H1 (cell line): ENCODE measurements around the gene GNAQ. TPM values are rescaled to one million over a fixed set of nuclear protein-coding genes. Genes with fewer than 3 reads are reported as not detected.

Experiments
- CTCF ChIA-PET: fragments of 300-600 bp; sonication (Branson Sonifier 250); formaldehyde crosslinking; loops from one replicate; lab custom pipeline; 2021; ENCODE audit not compliant: partially characterized antibody; lab: Charles Lee
- POLR2A ChIA-PET: fragments of 300-600 bp; sonication (Branson Sonifier 250); formaldehyde crosslinking; loops from one replicate; lab custom pipeline; 2021; ENCODE audit warnings: inconsistent platforms; ENCODE audit not compliant: partially characterized antibody; lab: Charles Lee
- DNase-seq, 2 experiments: peaks; one replicate each; pipeline versions ENCODE4 v3.0.0 to v3.0.0-alpha.2; 2010 to 2022; ENCODE audit warnings: low spot score in 2 of 2, low read depth in 1 of 2, mixed read lengths in 1 of 2
- FAIRE-seq: peaks from 2 replicates; lab custom pipeline; 2011; peaks lifted over from hg19 to GRCh38; lab: Jason Lieb, UNC
- H2AFZ ChIP-seq: 2 replicates; pipeline ENCODE4 v1.8.1; 2012; ENCODE audit warnings: low read length, inconsistent platforms
- H2AK5ac ChIP-seq: 2 replicates; pipeline ENCODE4 v1.6.1; 2013; ENCODE audit warnings: low read depth, low read length
- H2BK120ac ChIP-seq: replicated peaks from 2 replicates; pipeline ENCODE3; 2013; ENCODE audit warnings: low read depth, low read length, inconsistent platforms
- H2BK12ac ChIP-seq: 2 replicates; pipeline ENCODE4 v1.6.1; 2013; ENCODE audit warnings: low read depth, low read length
- H2BK15ac ChIP-seq: 2 replicates; pipeline ENCODE4 v1.6.1; 2013; ENCODE audit warnings: low read length
- H2BK20ac ChIP-seq: 2 replicates; pipeline ENCODE4 v1.6.1; 2013; ENCODE audit warnings: low read length
- H2BK5ac ChIP-seq: 2 replicates; pipeline ENCODE4 v1.6.1; 2013; ENCODE audit warnings: low read depth, low read length
- H3K14ac ChIP-seq: 2 replicates; pipeline ENCODE4 v1.6.1; 2013; ENCODE audit warnings: inconsistent platforms; ENCODE audit not compliant: insufficient read length
- H3K18ac ChIP-seq: 2 replicates; pipeline ENCODE4 v1.6.1; 2013; ENCODE audit warnings: low read length; ENCODE audit errors: extremely low read depth
- H3K23ac ChIP-seq: 2 replicates; pipeline ENCODE4 v1.6.1; 2013; ENCODE audit warnings: inconsistent platforms; ENCODE audit not compliant: insufficient read length
- H3K23me2 ChIP-seq: 2 replicates; pipeline ENCODE4 v1.6.1; 2013; ENCODE audit warnings: low read depth, low read length
- H3K27ac ChIP-seq: 2 replicates; pipeline ENCODE4 v1.6.1; 2011; ENCODE audit warnings: low read depth, low read length, inconsistent platforms
- H3K27me3 ChIP-seq, 4 experiments: replicated peaks in 1 of 4; 1 replicate in 1 of 4; 2 replicates in 3 of 4; pipeline versions ENCODE4 v1.6.1 to v1.8.1; 2011 to 2013; ENCODE audit warnings: low read length in 3 of 4, mild to moderate bottlenecking in 3 of 4, inconsistent platforms in 2 of 4, mixed read lengths in 2 of 4, moderate library complexity in 1 of 4; ENCODE audit not compliant: control insufficient read depth in 3 of 4, insufficient read depth in 3 of 4; ENCODE audit errors: extremely low read depth in 1 of 4
- H3K36me3 ChIP-seq, 4 experiments: 2 replicates each; pipeline versions ENCODE4 v1.6.1 to v1.8.1; 2011 to 2013; ENCODE audit warnings: mild to moderate bottlenecking in 4 of 4, low read length in 3 of 4, moderate library complexity in 2 of 4, control low read depth in 1 of 4, inconsistent platforms in 1 of 4; ENCODE audit not compliant: insufficient read depth in 4 of 4, control insufficient read depth in 2 of 4
- H3K4ac ChIP-seq: replicated peaks from 2 replicates; pipeline ENCODE3; 2013; ENCODE audit warnings: low read length, low read depth, mixed read lengths, inconsistent platforms; ENCODE audit not compliant: insufficient read length
- H3K4me1 ChIP-seq, 4 experiments: replicated peaks in 1 of 4; 1 replicate in 1 of 4; 2 replicates in 3 of 4; pipeline versions ENCODE4 v1.6.1 to v1.8.1; 2011 to 2013; ENCODE audit warnings: low read length in 3 of 4, inconsistent platforms in 2 of 4, mixed read lengths in 1 of 4; ENCODE audit not compliant: insufficient read depth in 4 of 4, control insufficient read depth in 3 of 4
- H3K4me2 ChIP-seq, 2 experiments: 2 replicates each; pipeline versions ENCODE4 v1.6.1 to v1.8.1; 2011 to 2013; ENCODE audit warnings: low read depth in 2 of 2, low read length in 2 of 2, control low read depth in 1 of 2, inconsistent platforms in 1 of 2, mild to moderate bottlenecking in 1 of 2; ENCODE audit not compliant: insufficient read depth in 1 of 2
- H3K4me3 ChIP-seq, 4 experiments: fragments of 200-600, 300-600 bp in 1 of 4; sonication (generic), shearing (Covaris generic), sonication (Bioruptor Twin) in 1 of 4; 2 replicates each; pipeline versions ENCODE4 v1.5.1 to v1.8.1; 2011 to 2016; ENCODE audit warnings: low read length in 4 of 4, low read depth in 3 of 4, control low read depth in 2 of 4, inconsistent platforms in 2 of 4, mild to moderate bottlenecking in 2 of 4, mixed read lengths in 1 of 4, moderate library complexity in 1 of 4; ENCODE audit not compliant: insufficient read depth in 2 of 4; ENCODE audit errors: extremely low read depth in 1 of 4
- H3K56ac ChIP-seq: replicated peaks from 2 replicates; pipeline ENCODE3; 2013; ENCODE audit warnings: low read depth, mild to moderate bottlenecking, mixed read lengths, low read length, inconsistent platforms; ENCODE audit not compliant: insufficient read length
- H3K79me1 ChIP-seq: 2 replicates; pipeline ENCODE4 v1.6.1; 2013; ENCODE audit warnings: low read depth, low read length, control low read depth
- H3K79me2 ChIP-seq, 2 experiments: 2 replicates each; pipeline versions ENCODE4 v1.6.1 to v1.8.1; 2012 to 2013; ENCODE audit warnings: low read length in 2 of 2, mild to moderate bottlenecking in 2 of 2, inconsistent platforms in 1 of 2; ENCODE audit not compliant: insufficient read depth in 2 of 2, control insufficient read depth in 1 of 2
- H3K9ac ChIP-seq, 4 experiments: replicated peaks in 1 of 4; 1 replicate in 1 of 4; 2 replicates in 3 of 4; pipeline versions ENCODE4 v1.6.1 to v1.8.1; 2011 to 2013; ENCODE audit warnings: low read depth in 3 of 4, low read length in 3 of 4, control low read depth in 2 of 4, mild to moderate bottlenecking in 2 of 4, moderate library complexity in 2 of 4, inconsistent platforms in 1 of 4; ENCODE audit errors: extremely low read depth in 1 of 4
- H3K9me3 ChIP-seq, 2 experiments: 2 replicates each; pipeline versions ENCODE4 v1.6.1 to v1.8.1; 2012 to 2013; ENCODE audit warnings: mild to moderate bottlenecking in 2 of 2, moderate library complexity in 2 of 2, control low read depth in 1 of 2, inconsistent platforms in 1 of 2, low read depth in 1 of 2, low read length in 1 of 2, mixed read lengths in 1 of 2; ENCODE audit not compliant: insufficient read depth in 2 of 2
- H4K20me1 ChIP-seq, 2 experiments: replicated peaks in 1 of 2; 2 replicates each; pipeline versions ENCODE3 to v1.8.1; 2011 to 2013; ENCODE audit warnings: inconsistent platforms in 2 of 2, low read length in 2 of 2, mild to moderate bottlenecking in 1 of 2; ENCODE audit not compliant: insufficient read depth in 2 of 2, control insufficient read depth in 1 of 2
- H4K5ac ChIP-seq: 2 replicates; pipeline ENCODE4 v1.6.1; 2013; ENCODE audit warnings: low read length, low read depth, mixed read lengths, inconsistent platforms; ENCODE audit not compliant: insufficient read length
- H4K8ac ChIP-seq: 2 replicates; pipeline ENCODE4 v1.8.0; 2013; ENCODE audit warnings: mild to moderate bottlenecking, moderate library complexity, low read length, inconsistent platforms; ENCODE audit not compliant: insufficient read depth; ENCODE audit errors: extremely low read depth
- H4K91ac ChIP-seq: replicated peaks from 2 replicates; pipeline ENCODE3; 2013; ENCODE audit warnings: low read length, mixed read lengths, inconsistent platforms; ENCODE audit not compliant: insufficient read length
- EZH2 ChIP-seq: fragments of 200-600 bp; sonication (generic); IDR thresholded peaks from 2 replicates; pipeline ENCODE4 v1.7.1; 2012; ENCODE audit warnings: low read depth, mild to moderate bottlenecking, moderate library complexity, low read length, inconsistent platforms; ENCODE audit not compliant: severe bottlenecking
- GABPA ChIP-seq: IDR thresholded peaks from 2 replicates; pipeline ENCODE4 v1.6.1; 2011; ENCODE audit warnings: mild to moderate bottlenecking, low read length, moderate library complexity, borderline replicate concordance; ENCODE audit not compliant: insufficient read depth
- HDAC6 ChIP-seq: IDR thresholded peaks from one replicate; pipeline ENCODE4 v1.7.1; 2012; ENCODE audit warnings: low read depth, mild to moderate bottlenecking, inconsistent platforms, low read length, moderate library complexity
- KDM5A ChIP-seq: fragments of 200-600 bp; IDR thresholded peaks from 2 replicates; pipeline ENCODE4 v1.7.1; 2012; ENCODE audit warnings: mild to moderate bottlenecking, low read length, inconsistent platforms, mixed read lengths
- POLR2A ChIP-seq, 2 experiments: IDR thresholded peaks; 1 replicate in 1 of 2; 2 replicates in 1 of 2; pipeline ENCODE4 v1.6.1; 2011; ENCODE audit warnings: low read depth in 2 of 2, low read length in 2 of 2, mild to moderate bottlenecking in 2 of 2; ENCODE audit errors: control extremely low read depth in 1 of 2
- POLR2AphosphoS5 ChIP-seq: IDR thresholded peaks from 2 replicates; pipeline ENCODE4 v1.6.1; 2011; ENCODE audit warnings: low read depth, low read length
- RAD21 ChIP-seq, 2 experiments: IDR thresholded peaks in 1 of 2; conservative IDR thresholded peaks in 1 of 2; 2 replicates each; pipeline ENCODE4 v1.6.1; 2011; ENCODE audit warnings: low read depth in 2 of 2, low read length in 2 of 2, improper control_type of control experiment in 1 of 2, inconsistent platforms in 1 of 2, mild to moderate bottlenecking in 1 of 2, moderate library complexity in 1 of 2
- TAF1 ChIP-seq: IDR thresholded peaks from 2 replicates; pipeline ENCODE4 v1.6.1; 2011; ENCODE audit warnings: mild to moderate bottlenecking, low read depth, low read length
- ZNF274 ChIP-seq: IDR thresholded peaks from 2 replicates; pipeline ENCODE4 v1.7.0; 2012; ENCODE audit warnings: low read length, borderline replicate concordance; ENCODE audit errors: extremely low read depth
- WGBS, 2 experiments: shearing (Covaris generic) in 1 of 2; methylation state at CpG; one replicate each; pipeline versions ENCODE4 v1.1.6 to v1.1.7; 2013 to 2015; ENCODE audit warnings: low lambda C conversion rate in 2 of 2, mixed read lengths in 2 of 2, inconsistent platforms in 1 of 2, low coverage in 1 of 2, missing lambda C conversion rate in 1 of 2; ENCODE audit not compliant: insufficient replicate concordance in 2 of 2, insufficient coverage in 1 of 2, insufficient read length in 1 of 2; ENCODE audit errors: extremely low coverage in 1 of 2, missing lambda C conversion rate in 1 of 2; 5-methylcytosine and 5-hydroxymethylcytosine counted together
- polyA plus RNA-seq, 7 experiments: library from polyadenylated mRNA; depleted of rRNA in 3 of 7; stranded (reverse) in 5 of 7; unstranded in 2 of 7; fragments of >200 nt in 5 of 7; fragments of 200-250 nt in 2 of 7; gene quantifications; 1 replicate in 5 of 7; 2 replicates in 1 of 7; 4 replicates in 1 of 7; pipeline versions ENCODE4 v1.2.1 to v1.2.3, GENCODE V29; 2011 to 2013; ENCODE audit warnings: missing spikeins in 2 of 7, mixed read lengths in 2 of 7
- total RNA-seq: library from RNA; stranded (reverse); fragmentation: NEBNext Ultra II Directional; extraction: Animal tissue kit (Norgen Biotek cat#: 25700); gene quantifications from 2 replicates; pipeline ENCODE4 v1.2.1, GENCODE V29; 2021
- TF ChIP-seq, protein P1 (sequence below), 3 experiments: IDR thresholded peaks; 1 replicate in 2 of 3; 2 replicates in 1 of 3; pipeline versions ENCODE4 v1.5.1 to v1.6.1; 2011; ENCODE audit warnings: low read length in 3 of 3, mild to moderate bottlenecking in 3 of 3, inconsistent platforms in 2 of 3, low read depth in 1 of 3, moderate library complexity in 1 of 3; ENCODE audit not compliant: insufficient read depth in 1 of 3; ENCODE audit errors: control extremely low read depth in 1 of 3

GNAQ gene
- total and polyA plus RNA-seq, 2 of the 8 experiments (the other 6 are each of a cell fraction or from before 2014, with no cell fraction given) = 22.8 to 63.8 TPM

DNA sequence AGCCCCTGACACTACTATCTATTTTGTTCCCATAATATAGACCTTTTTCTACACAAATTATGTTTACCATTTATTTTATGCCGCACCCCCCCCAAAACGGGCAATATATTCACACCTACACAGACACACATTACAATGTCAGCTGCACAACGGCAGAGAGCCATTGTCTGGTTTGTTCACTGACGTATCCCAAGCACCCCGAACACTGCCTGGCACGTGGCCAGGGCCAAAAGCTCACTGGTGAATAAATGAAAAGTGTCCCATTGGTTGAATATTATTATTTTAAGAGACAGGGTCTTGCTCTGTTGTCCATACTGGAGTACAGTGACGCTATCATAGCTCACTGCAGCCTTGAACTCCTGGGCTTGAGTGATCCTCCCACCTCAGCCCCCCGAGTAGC, 150.5 kb downstream of the GNAQ start:
- no peak for TF ChIP-seq POLR2AphosphoS5
- no peak for TF ChIP-seq EZH2
- TF ChIP-seq GABPA = no peak
- no peak for TF ChIP-seq KDM5A
- no peak for TF ChIP-seq POLR2A (IDR thresholded peaks at IDR 0.05; ENCODE audit: control extremely low read depth in 1 of 2, low read depth in 2 of 2, low read length in 2 of 2)
- no peak for TF ChIP-seq RAD21 (IDR thresholded peaks at IDR 0.05 in 1 of 2, conservative IDR thresholded peaks at IDR 0.05 in 1 of 2; ENCODE audit: low read depth in 2 of 2, low read length in 2 of 2)
- no peak for TF ChIP-seq TAF1
- TF ChIP-seq HDAC6 = no peak
- TF ChIP-seq, protein P1, sequence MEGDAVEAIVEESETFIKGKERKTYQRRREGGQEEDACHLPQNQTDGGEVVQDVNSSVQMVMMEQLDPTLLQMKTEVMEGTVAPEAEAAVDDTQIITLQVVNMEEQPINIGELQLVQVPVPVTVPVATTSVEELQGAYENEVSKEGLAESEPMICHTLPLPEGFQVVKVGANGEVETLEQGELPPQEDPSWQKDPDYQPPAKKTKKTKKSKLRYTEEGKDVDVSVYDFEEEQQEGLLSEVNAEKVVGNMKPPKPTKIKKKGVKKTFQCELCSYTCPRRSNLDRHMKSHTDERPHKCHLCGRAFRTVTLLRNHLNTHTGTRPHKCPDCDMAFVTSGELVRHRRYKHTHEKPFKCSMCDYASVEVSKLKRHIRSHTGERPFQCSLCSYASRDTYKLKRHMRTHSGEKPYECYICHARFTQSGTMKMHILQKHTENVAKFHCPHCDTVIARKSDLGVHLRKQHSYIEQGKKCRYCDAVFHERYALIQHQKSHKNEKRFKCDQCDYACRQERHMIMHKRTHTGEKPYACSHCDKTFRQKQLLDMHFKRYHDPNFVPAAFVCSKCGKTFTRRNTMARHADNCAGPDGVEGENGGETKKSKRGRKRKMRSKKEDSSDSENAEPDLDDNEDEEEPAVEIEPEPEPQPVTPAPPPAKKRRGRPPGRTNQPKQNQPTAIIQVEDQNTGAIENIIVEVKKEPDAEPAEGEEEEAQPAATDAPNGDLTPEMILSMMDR (IDR thresholded peaks at IDR 0.05; ENCODE audit: control extremely low read depth in 1 of 3, insufficient read depth in 1 of 3, low read depth in 1 of 3, low read length in 3 of 3) = no peak
- no peak for TF ChIP-seq ZNF274
- Histone ChIP-seq H3K56ac (no peak overlapping the region), H4K91ac (no peak overlapping the region), H3K36me3 (no peaks in the 10 kb centered on the region), H4K20me1 (no peaks in the 10 kb centered on the region), H3K4me3 (no peak overlapping the region), H2AFZ (no peak overlapping the region), H4K5ac (no peak overlapping the region), H2AK5ac (no peak overlapping the region), H3K18ac (no peak overlapping the region), H3K4me1 (peaks cover 3 to 6% (median 5%) of the 10 kb centered on the region in 4 experiments; a peak in 5 of 7 replicates), H3K4ac (no peak overlapping the region), H3K9me3 (no peaks in the 10 kb centered on the region), H2BK12ac (no peak overlapping the region), H2BK20ac (no peak overlapping the region), H3K27ac (no peak overlapping the region), H3K79me2 (peaks cover 0 to 12% of the 10 kb centered on the region in 2 experiments; a peak in 2 of 4 replicates), H2BK15ac (no peak overlapping the region), H3K14ac (no peak overlapping the region), H3K23me2 (no peaks in the 10 kb centered on the region), H4K8ac (no peak overlapping the region), H3K23ac (no peak overlapping the region), H2BK5ac (no peak overlapping the region), H3K4me2 (no peak overlapping the region), H2BK120ac (no peak overlapping the region), H3K79me1 (peaks cover 3% of the 10 kb centered on the region; the same call in 1 of the 2 replicates), H3K27me3 (no peaks in the 10 kb centered on the region), H3K9ac (no peak overlapping the region)
- CTCF ChIA-PET = interaction anchor here (0.6 to 2.0 kb wide), 6 partner anchors 15 to 282 kb away, joined by 3 to 12 read pairs (median 3); no protein-coding TSS in a partner anchor
- WGBS, 2 experiments = 87% methylated on average over 8 of the region's 8 CpGs; no CpG with 5 or more reads in 1 of the 2 experiments
- no peak for FAIRE-seq
- no peak for DNase-seq
- POLR2A ChIA-PET = no interaction called here
